B cell (primary cell): Measurements from ENCODE around the gene SUPT5H. TPM values are rescaled to one million over a fixed set of nuclear protein-coding genes. Genes with fewer than 3 reads are reported as not detected.
A peak's percentile ranks its signal among the peaks of the same experiment; 100 is the strongest.

Experiments used
- ATAC-seq: fragments of 200-7000 bp; cut with Tn5 transposase; one replicate; pipeline ENCODE4 v1.10.0; 2021; ENCODE audit warnings: low read depth, mild to moderate bottlenecking, moderate number of reproducible peaks, moderate library complexity
- CTCF ChIA-PET: fragments of 350-600 bp; sonication (Branson Sonifier 250); formaldehyde crosslinking; loops from one replicate; lab custom pipeline; 2021; ENCODE audit warnings: antibody characterized with exemption, inconsistent platforms; lab: Charles Lee
- POLR2A ChIA-PET: fragments of 350-600 bp; sonication (Branson Sonifier 250); formaldehyde crosslinking; loops from one replicate; lab custom pipeline; 2021; ENCODE audit warnings: antibody characterized with exemption; lab: Charles Lee
- DNase-seq: peaks from one replicate; pipeline ENCODE4 v3.0.0; 2013
- H2AFZ ChIP-seq: 2 replicates; pipeline ENCODE4 v1.6.1; 2012; ENCODE audit warnings: mild to moderate bottlenecking, low read depth, low read length; ENCODE audit not compliant: insufficient read depth, poor library complexity, severe bottlenecking
- H3K27ac ChIP-seq, 2 donors: 1 replicate in 1 of 2; 2 replicates in 1 of 2; pipeline ENCODE4 v1.5.1; 2012 to 2013; ENCODE audit warnings: low read length in 2 of 2, mild to moderate bottlenecking in 2 of 2, moderate library complexity in 1 of 2
- H3K27me3 ChIP-seq, 4 experiments: fragments of 200-600 bp in 1 of 4; sonication (generic) in 1 of 4; replicated peaks in 1 of 4; 1 replicate in 2 of 4; 2 replicates in 2 of 4; pipeline versions ENCODE4 v1.6.1 to v1.7.0; 2013 to 2016; ENCODE audit warnings: low read length in 3 of 4, mild to moderate bottlenecking in 2 of 4, mixed read lengths in 1 of 4, moderate library complexity in 1 of 4; ENCODE audit not compliant: insufficient read depth in 4 of 4, control insufficient read depth in 3 of 4; ENCODE audit errors: control extremely low read depth in 1 of 4
- H3K36me3 ChIP-seq, 2 experiments: replicated peaks in 1 of 2; 1 replicate in 1 of 2; 2 replicates in 1 of 2; pipeline versions ENCODE4 v1.6.1 to v1.7.1; 2013; ENCODE audit warnings: low read length in 1 of 2; ENCODE audit not compliant: insufficient read depth in 2 of 2, control insufficient read depth in 1 of 2; ENCODE audit errors: control extremely low read depth in 1 of 2, extremely low read depth in 1 of 2
- H3K4me1 ChIP-seq, 2 donors: fragments of 200-600 bp in 1 of 2; sonication (generic) in 1 of 2; 1 replicate in 1 of 2; 2 replicates in 1 of 2; pipeline versions ENCODE4 v1.5.1 to v1.6.1; 2013 to 2017; ENCODE audit warnings: low read length in 2 of 2; ENCODE audit not compliant: control insufficient read depth in 2 of 2, insufficient read depth in 2 of 2
- H3K4me2 ChIP-seq: replicated peaks from 2 replicates; pipeline ENCODE3; 2012; ENCODE audit warnings: mild to moderate bottlenecking, low read depth, low read length; ENCODE audit not compliant: poor library complexity, severe bottlenecking
- H3K4me3 ChIP-seq, 5 experiments: fragments of 200-600 bp in 1 of 5; sonication (generic) in 1 of 5; 1 replicate in 3 of 5; 2 replicates in 2 of 5; pipeline versions ENCODE4 v1.5.1 to v1.7.0; 2011 to 2016; ENCODE audit warnings: low read length in 4 of 5, mild to moderate bottlenecking in 4 of 5, low read depth in 2 of 5, control low read depth in 1 of 5, moderate library complexity in 1 of 5; ENCODE audit not compliant: insufficient read depth in 1 of 5; ENCODE audit errors: control extremely low read depth in 1 of 5, extremely low read depth in 1 of 5
- H3K79me2 ChIP-seq: fragments of 200-600 bp; sonication (generic); one replicate; pipeline ENCODE4 v1.6.0; 2016; ENCODE audit warnings: low read length; ENCODE audit not compliant: control insufficient read depth, insufficient read depth
- H3K9ac ChIP-seq: fragments of 200-600 bp; sonication (generic); 2 replicates; pipeline ENCODE4 v1.6.1; 2017; ENCODE audit warnings: mild to moderate bottlenecking, low read length, moderate library complexity
- H3K9me3 ChIP-seq, 3 donors: one replicate each; pipeline versions ENCODE4 v1.6.1 to v1.7.1; 2013; ENCODE audit warnings: low read length in 2 of 3; ENCODE audit not compliant: control insufficient read depth in 2 of 3, insufficient read depth in 1 of 3; ENCODE audit errors: control extremely low read depth in 1 of 3
- H4K20me1 ChIP-seq: 2 replicates; pipeline ENCODE4 v1.6.0; 2012; ENCODE audit warnings: mild to moderate bottlenecking, low read length; ENCODE audit not compliant: insufficient read depth, control insufficient read depth, poor library complexity, severe bottlenecking
- H3K27ac Mint-ChIP-seq: one replicate; pipeline ENCODE4 v1.8.0; 2021; ENCODE audit warnings: mixed read lengths
- H3K27me3 Mint-ChIP-seq: one replicate; pipeline ENCODE4 v1.8.0; 2021; ENCODE audit warnings: mixed read lengths
- H3K4me1 Mint-ChIP-seq: one replicate; pipeline ENCODE4 v1.8.0; 2021; ENCODE audit warnings: mixed read lengths
- H3K4me3 Mint-ChIP-seq: one replicate; pipeline ENCODE4 v1.8.0; 2021; ENCODE audit warnings: mixed read lengths
- H3K9me3 Mint-ChIP-seq: one replicate; pipeline ENCODE4 v1.8.0; 2022; ENCODE audit warnings: mixed read lengths; ENCODE audit not compliant: insufficient read depth
- CTCF ChIP-seq: fragments of 200-600 bp; IDR thresholded peaks from one replicate; pipeline ENCODE4 v1.8.0; 2022; ENCODE audit warnings: antibody characterized with exemption, mild to moderate bottlenecking
- EZH2 ChIP-seq: IDR thresholded peaks from 2 replicates; pipeline ENCODE4 v1.6.1; 2012; ENCODE audit warnings: borderline replicate concordance, low read depth, mild to moderate bottlenecking, moderate library complexity, low read length; ENCODE audit not compliant: insufficient read depth, poor library complexity, severe bottlenecking
- WGBS: methylation state at CpG from one replicate; pipeline ENCODE4 v1.1.5; 2013; ENCODE audit warnings: missing lambda C conversion rate; ENCODE audit not compliant: insufficient coverage; 5-methylcytosine and 5-hydroxymethylcytosine counted together
- intact Hi-C: fragments of 100-400 bp; cut with micrococcal nuclease; formaldehyde crosslinking; loops from one replicate; pipeline ENCODE4 v1.10.0; 2022
- polyA plus RNA-seq: library from polyadenylated mRNA; depleted of rRNA; stranded (reverse); fragments of >200 nt; gene quantifications from 2 replicates; pipeline ENCODE4 v1.2.3, GENCODE V29; 2012
- total RNA-seq, 2 donors: library from RNA; stranded (reverse); fragments of 120-200 nt in 1 of 2; gene quantifications; 1 replicate in 1 of 2; 2 replicates in 1 of 2; pipeline versions ENCODE4 v1.2.3 to v1.2.4, GENCODE V29; 2013 to 2022

Gene SUPT5H
- total and polyA plus RNA-seq, 2 donors (not counting 1 experiment from before 2014, with no cell fraction given): 119 to 203 TPM

- H3K27me3 ChIP-seq: no peaks in the 10 kb centered on the region
- H3K4me2 ChIP-seq: peak overlapping the region; percentile 100
- peaks cover 0 to 18% of the 10 kb centered on the region in 2 experiments for H3K36me3 ChIP-seq
- H3K9me3 ChIP-seq: peaks cover 0 to 2% (median 0%) of the 10 kb centered on the region in 3 donors
- no peak for TF ChIP-seq CTCF
- TF ChIP-seq EZH2: no peak
- ATAC-seq (no peak), DNase-seq (peak; percentile 62)
- H3K27me3 Mint-ChIP-seq: no peaks in the 10 kb centered on the region
- peaks cover 24 to 39% of the 10 kb centered on the region in 2 donors for H3K4me1 ChIP-seq
- H4K20me1 ChIP-seq: peaks cover 11% of the 10 kb centered on the region
- H3K4me3 ChIP-seq: peak overlapping the region; percentile 74 to 93 (median 92)
- H3K27ac Mint-ChIP-seq: peak overlapping the region; percentile 99
- peak overlapping the region; percentile 96 to 100 for H3K27ac ChIP-seq
- peak overlapping the region; percentile 94 for H3K4me3 Mint-ChIP-seq
- peaks cover 49% of the 10 kb centered on the region for H3K4me1 Mint-ChIP-seq
- 4% methylated on average over 48 of the region's 54 CpGs for WGBS
- H3K9me3 Mint-ChIP-seq: no peaks in the 10 kb centered on the region
- H3K79me2 ChIP-seq: peaks cover 16% of the 10 kb centered on the region
- peak overlapping the region; percentile 96 for H3K9ac ChIP-seq
- H2AFZ ChIP-seq: peak overlapping the region; percentile 72
- intact Hi-C loops: loop anchor here (5.0 kb wide), 2 partner anchors 796 to 1364 kb away; partner anchors contain the start of genes EIF3K, MAP4K1, MIA and RAB4B
- CTCF ChIA-PET: interaction anchor here (1.2 to 3.2 kb wide), 4 partner anchors 11 to 119 kb away, joined by 4 to 11 read pairs (median 6); partner anchors contain the start of genes EID2B and RPS16
- POLR2A ChIA-PET: interaction anchor here (1.0 to 2.5 kb wide), 4 partner anchors 9 to 22 kb away, joined by 3 to 54 read pairs (median 5); partner anchors contain the start of gene RPS16
Measured at GRCh38 chr19:39413272-39413910, 32.0 kb upstream of the SUPT5H start.
